WTC11 (cell line): ENCODE measurements around the gene MEIOSIN. TPM values are rescaled to one million over a fixed set of nuclear protein-coding genes. Genes with fewer than 3 reads are reported as not detected.
A peak's percentile ranks its signal among the peaks of the same experiment; 100 is the strongest.

ENCODE experiments used
- ATAC-seq: fragments of 200-7000 bp; cut with Tn5 transposase; 2 replicates; pipeline ENCODE4 v1.10.0; 2021; ENCODE audit warnings: mild to moderate bottlenecking, moderate library complexity
- CTCF ChIA-PET: fragments of 300-600 bp; sonication (Branson Sonifier 250); formaldehyde crosslinking; loops from one replicate; lab custom pipeline; 2021; ENCODE audit warnings: antibody characterized with exemption; lab: Charles Lee
- POLR2A ChIA-PET: fragments of 350-600 bp; sonication (Branson Sonifier 250); formaldehyde crosslinking; loops from one replicate; lab custom pipeline; 2021; ENCODE audit warnings: antibody characterized with exemption; lab: Charles Lee
- DNase-seq: peaks from one replicate; pipeline ENCODE4 v3.0.0; 2021; ENCODE audit warnings: low spot score
- H3K27ac Mint-ChIP-seq: 2 replicates; pipeline ENCODE4 v1.8.0; 2021; ENCODE audit warnings: mixed read lengths
- H3K27me3 Mint-ChIP-seq: 2 replicates; pipeline ENCODE4 v1.8.0; 2021; ENCODE audit warnings: low read depth, mild to moderate bottlenecking, moderate library complexity, mixed read lengths
- H3K36me3 Mint-ChIP-seq: 2 replicates; pipeline ENCODE4 v1.8.0; 2021; ENCODE audit warnings: mixed read lengths
- H3K4me1 Mint-ChIP-seq: 2 replicates; pipeline ENCODE4 v1.8.0; 2022; ENCODE audit warnings: mixed read lengths
- H3K4me3 Mint-ChIP-seq: 2 replicates; pipeline ENCODE4 v1.8.0; 2021; ENCODE audit warnings: mild to moderate bottlenecking, moderate library complexity, mixed read lengths
- H3K9me3 Mint-ChIP-seq: 2 replicates; pipeline ENCODE4 v1.8.0; 2021; ENCODE audit warnings: mixed read lengths
- AR ChIP-seq: fragments of 250-450 bp; sonication (Bioruptor Pico); IDR thresholded peaks from 2 replicates; pipeline ENCODE4 v1.9.0; 2021; ENCODE audit warnings: mild to moderate bottlenecking
- ATF2 ChIP-seq: sonication (generic); formaldehyde crosslinking; IDR thresholded peaks from 2 replicates; pipeline ENCODE4 v1.8.1; 2022; ENCODE audit warnings: low read depth, missing genetic modification reagents, borderline replicate concordance
- CTCF ChIP-seq: fragments of 200-600 bp; IDR thresholded peaks from 2 replicates; pipeline ENCODE4 v1.8.0; 2022; ENCODE audit warnings: antibody characterized with exemption
- GRHL2 ChIP-seq: fragments of 250-450 bp; sonication (Bioruptor Pico); IDR thresholded peaks from 2 replicates; pipeline ENCODE4 v1.8.0; 2022; ENCODE audit warnings: mild to moderate bottlenecking, moderate library complexity; ENCODE audit not compliant: insufficient replicate concordance, severe bottlenecking
- MAX ChIP-seq: sonication (generic); formaldehyde crosslinking; IDR thresholded peaks from 2 replicates; pipeline ENCODE4 v1.8.0; 2022; ENCODE audit warnings: mild to moderate bottlenecking, missing genetic modification reagents
- NFE2L1 ChIP-seq: sonication (generic); formaldehyde crosslinking; IDR thresholded peaks from 2 replicates; pipeline ENCODE4 v1.8.1; 2023; ENCODE audit warnings: missing genetic modification reagents
- NR1H2 ChIP-seq: sonication (generic); formaldehyde crosslinking; IDR thresholded peaks from 2 replicates; pipeline ENCODE4 v1.9.0; 2021; ENCODE audit warnings: mild to moderate bottlenecking, moderate library complexity, missing genetic modification reagents
- NR3C1 ChIP-seq: sonication (generic); formaldehyde crosslinking; conservative IDR thresholded peaks from 2 replicates; pipeline ENCODE4 v1.8.1; 2023; ENCODE audit warnings: low read depth, mild to moderate bottlenecking, missing genetic modification reagents
- RELA ChIP-seq: sonication (generic); formaldehyde crosslinking; IDR thresholded peaks from 2 replicates; pipeline ENCODE4 v1.8.1; 2022; ENCODE audit warnings: missing genetic modification reagents, mild to moderate bottlenecking, borderline replicate concordance
- SP1 ChIP-seq: sonication (generic); formaldehyde crosslinking; conservative IDR thresholded peaks from 2 replicates; pipeline ENCODE4 v1.8.1; 2022; ENCODE audit warnings: missing genetic modification reagents
- ZBTB43 ChIP-seq: sonication (generic); formaldehyde crosslinking; IDR thresholded peaks from 2 replicates; pipeline ENCODE4 v1.8.1; 2023; ENCODE audit warnings: mild to moderate bottlenecking, missing genetic modification reagents
- ZNF317 ChIP-seq: sonication (generic); formaldehyde crosslinking; IDR thresholded peaks from 2 replicates; pipeline ENCODE4 v1.8.1; 2023; ENCODE audit warnings: low read depth, mild to moderate bottlenecking, moderate library complexity, missing genetic modification reagents, borderline replicate concordance
- total RNA-seq: library from RNA; stranded (reverse); gene quantifications from 3 replicates; pipeline ENCODE4 v1.2.3, GENCODE V29; 2021

The MEIOSIN gene
- total RNA-seq, 1 experiment from 2014 or later: not detected

- ATAC-seq: no peak
- DNase-seq: peak; percentile 32
- no peak overlapping the region for H3K27ac Mint-ChIP-seq
- TF ChIP-seq ZNF317 (CRISPR knock-in tag) (no peak), SP1 (0 out of 2 replicates have a peak, but pooled peaks have one; percentile 19), RELA (CRISPR knock-in tag) (0 out of 2 replicates have a peak, but pooled peaks have one; percentile 12)
- TF ChIP-seq, all 79 proteins: peak for 2
- H3K9me3 Mint-ChIP-seq: no peaks in the 10 kb centered on the region
- POLR2A ChIA-PET: interaction anchor here (0.6 to 1.8 kb wide), 4 partner anchors 43 to 72 kb away, joined by 3 to 5 read pairs (median 4); partner anchors contain the start of gene QPCTL
- no peaks in the 10 kb centered on the region for H3K36me3 Mint-ChIP-seq
- peaks cover 9% of the 10 kb centered on the region for H3K27me3 Mint-ChIP-seq
- H3K4me3 Mint-ChIP-seq: no peak overlapping the region
- CTCF ChIA-PET: interaction anchor here (1.0 to 2.9 kb wide), 3 partner anchors 11 to 47 kb away, joined by 3 to 23 read pairs (median 3); no protein-coding TSS in a partner anchor
- H3K4me1 Mint-ChIP-seq: peaks cover 18% of the 10 kb centered on the region
These were observed 30.6 kb downstream of the MEIOSIN start for GRCh38 chr19:45763691-45764294.

- ATAC-seq (no peak), DNase-seq (no peak)
- TF ChIP-seq NFE2L1 (no peak), CTCF (no peak), ZBTB43 (CRISPR knock-in tag) (no peak), MAX (CRISPR knock-in tag) (no peak), NR1H2 (CRISPR knock-in tag) (no peak), ATF2 (no peak), AR (CRISPR knock-in tag) (no peak), NR3C1 (no peak), GRHL2 (CRISPR knock-in tag) (no peak)
- peaks cover 18% of the 10 kb centered on the region for H3K4me1 Mint-ChIP-seq
- peaks cover 4% of the 10 kb centered on the region for H3K27me3 Mint-ChIP-seq
- no peaks in the 10 kb centered on the region for H3K36me3 Mint-ChIP-seq
- H3K27ac Mint-ChIP-seq: peak overlapping the region; percentile 57
- POLR2A ChIA-PET: interaction anchor here (0.6 to 1.8 kb wide), 4 partner anchors 47 to 72 kb away, joined by 3 to 8 read pairs (median 5); partner anchors contain the start of gene QPCTL
- H3K9me3 Mint-ChIP-seq: no peaks in the 10 kb centered on the region
- H3K4me3 Mint-ChIP-seq: peak overlapping the region; percentile 48
- CTCF ChIA-PET: interaction anchor here (1.0 to 1.8 kb wide), 6 partner anchors 10 to 72 kb away, joined by 3 to 8 read pairs (median 6); partner anchors contain the start of genes FBXO46, QPCTL and SNRPD2
These were observed 31.2 kb downstream of the MEIOSIN start for GRCh38 chr19:45764475-45764874.
